HepG2 (cell line): ENCODE measurements around the gene LAMB4. TPM values are rescaled to one million over a fixed set of nuclear protein-coding genes. Genes with fewer than 3 reads are reported as not detected.

ENCODE experiments used
- CBX1 ChIP-seq: IDR thresholded peaks from one replicate; pipeline ENCODE4 v1.6.1; 2016; ENCODE audit warnings: antibody characterized with exemption, low read depth
- NFATC3 ChIP-seq: sonication (generic); formaldehyde crosslinking; IDR thresholded peaks from 2 replicates; pipeline ENCODE4 v1.5.1; 2020; ENCODE audit warnings: mild to moderate bottlenecking, missing genetic modification reagents
- NFKBIZ ChIP-seq: IDR thresholded peaks from 2 replicates; pipeline ENCODE4 v1.6.1; 2018; ENCODE audit warnings: missing genetic modification reagents, missing compliant biosample characterization
- PAWR ChIP-seq: sonication (generic); formaldehyde crosslinking; IDR thresholded peaks from 2 replicates; pipeline ENCODE4 v1.4.0; 2020; ENCODE audit warnings: missing genetic modification reagents, mild to moderate bottlenecking, borderline replicate concordance
- PCBP1 ChIP-seq: fragments of 200-400 bp; formaldehyde crosslinking; IDR thresholded peaks from 2 replicates; pipeline ENCODE4 v1.6.1; 2017; ENCODE audit warnings: mild to moderate bottlenecking, low read depth, low read length, borderline replicate concordance
- SAP130 ChIP-seq: IDR thresholded peaks from 2 replicates; pipeline ENCODE4 v1.6.1; 2016; ENCODE audit warnings: low read depth
- ZFP36L2 ChIP-seq: sonication (generic); formaldehyde crosslinking; IDR thresholded peaks from 2 replicates; pipeline ENCODE4 v1.4.0; 2020; ENCODE audit warnings: missing genetic modification reagents
- ZNF224 ChIP-seq: sonication (generic); formaldehyde crosslinking; IDR thresholded peaks from 2 replicates; pipeline ENCODE4 v1.5.0; 2020; ENCODE audit warnings: mild to moderate bottlenecking, missing genetic modification reagents
- ZNF24 ChIP-seq: fragments of 450-650 bp; IDR thresholded peaks from 2 replicates; pipeline ENCODE4 v1.6.1; 2017; ENCODE audit warnings: antibody characterized with exemption, mild to moderate bottlenecking
- ZNF274 ChIP-seq: sonication (generic); formaldehyde crosslinking; IDR thresholded peaks from 2 replicates; pipeline ENCODE4 v1.5.1; 2020; ENCODE audit warnings: mild to moderate bottlenecking, missing genetic modification reagents
- ZNF382 ChIP-seq: sonication (generic); formaldehyde crosslinking; IDR thresholded peaks from 2 replicates; pipeline ENCODE4 v1.5.0; 2020; ENCODE audit warnings: missing genetic modification reagents, mild to moderate bottlenecking, borderline replicate concordance
- ZNF468 ChIP-seq: sonication (generic); formaldehyde crosslinking; IDR thresholded peaks from 2 replicates; pipeline ENCODE4 v1.8.0; 2022; ENCODE audit warnings: mild to moderate bottlenecking, moderate library complexity, missing genetic modification reagents
- ZNF496 ChIP-seq: sonication (generic); formaldehyde crosslinking; IDR thresholded peaks from 2 replicates; pipeline ENCODE4 v1.8.1; 2023; ENCODE audit warnings: mild to moderate bottlenecking, moderate library complexity, missing genetic modification reagents; ENCODE audit not compliant: insufficient replicate concordance
- polyA plus RNA-seq, 8 experiments: library from polyadenylated mRNA; depleted of rRNA in 3 of 8; stranded (reverse) in 7 of 8; unstranded in 1 of 8; fragments of >200 nt; fragmentation: Illumina TruSeq in 4 of 8; extraction: Trizol in 4 of 8; gene quantifications; 2 replicates each; pipeline versions ENCODE4 v1.2.1 to v1.2.3, GENCODE V29; 2011 to 2016; ENCODE audit warnings: low read depth in 4 of 8, missing spikeins in 1 of 8, mixed read lengths in 1 of 8; ENCODE audit not compliant: insufficient read depth in 1 of 8
- total RNA-seq, 5 experiments: library from RNA; depleted of rRNA; stranded (reverse); fragments of >200 nt; fragmentation: Illumina TruSeq; extraction: Trizol; gene quantifications; 2 replicates each; pipeline ENCODE4 v1.2.3, GENCODE V29; 2016; ENCODE audit warnings: low read depth in 1 of 5
- TF ChIP-seq, protein P1 (sequence below): IDR thresholded peaks from 2 replicates; pipeline ENCODE4 v1.6.1; 2016; ENCODE audit warnings: control low read depth
- TF ChIP-seq, protein P2 (sequence below), 2 experiments: sonication (generic) in 1 of 2; formaldehyde crosslinking in 1 of 2; IDR thresholded peaks; 2 replicates each; pipeline versions ENCODE4 v1.4.0 to v1.6.1; 2018 to 2020; ENCODE audit warnings: missing genetic modification reagents in 2 of 2, borderline replicate concordance in 1 of 2, low read depth in 1 of 2, mild to moderate bottlenecking in 1 of 2, missing biosample characterization in 1 of 2
- TF ChIP-seq, protein P3 (sequence below): sonication (generic); formaldehyde crosslinking; IDR thresholded peaks from 2 replicates; pipeline ENCODE4; 2020; ENCODE audit warnings: missing genetic modification reagents, mild to moderate bottlenecking, borderline replicate concordance
- TF ChIP-seq, protein P4 (sequence below): sonication (generic); formaldehyde crosslinking; conservative IDR thresholded peaks from 2 replicates; pipeline ENCODE4 v1.8.0; 2022; ENCODE audit warnings: mild to moderate bottlenecking, moderate library complexity, missing genetic modification reagents
- TF ChIP-seq, protein P5 (sequence below): sonication (generic); formaldehyde crosslinking; IDR thresholded peaks from 2 replicates; pipeline ENCODE4 v1.5.0; 2020; ENCODE audit warnings: mild to moderate bottlenecking, missing genetic modification reagents

LAMB4 gene
- total and polyA plus RNA-seq, 2 of the 13 experiments (the other 11 are each of a cell fraction or from before 2014, with no cell fraction given): 0.05 TPM; not detected in 1

DNA sequence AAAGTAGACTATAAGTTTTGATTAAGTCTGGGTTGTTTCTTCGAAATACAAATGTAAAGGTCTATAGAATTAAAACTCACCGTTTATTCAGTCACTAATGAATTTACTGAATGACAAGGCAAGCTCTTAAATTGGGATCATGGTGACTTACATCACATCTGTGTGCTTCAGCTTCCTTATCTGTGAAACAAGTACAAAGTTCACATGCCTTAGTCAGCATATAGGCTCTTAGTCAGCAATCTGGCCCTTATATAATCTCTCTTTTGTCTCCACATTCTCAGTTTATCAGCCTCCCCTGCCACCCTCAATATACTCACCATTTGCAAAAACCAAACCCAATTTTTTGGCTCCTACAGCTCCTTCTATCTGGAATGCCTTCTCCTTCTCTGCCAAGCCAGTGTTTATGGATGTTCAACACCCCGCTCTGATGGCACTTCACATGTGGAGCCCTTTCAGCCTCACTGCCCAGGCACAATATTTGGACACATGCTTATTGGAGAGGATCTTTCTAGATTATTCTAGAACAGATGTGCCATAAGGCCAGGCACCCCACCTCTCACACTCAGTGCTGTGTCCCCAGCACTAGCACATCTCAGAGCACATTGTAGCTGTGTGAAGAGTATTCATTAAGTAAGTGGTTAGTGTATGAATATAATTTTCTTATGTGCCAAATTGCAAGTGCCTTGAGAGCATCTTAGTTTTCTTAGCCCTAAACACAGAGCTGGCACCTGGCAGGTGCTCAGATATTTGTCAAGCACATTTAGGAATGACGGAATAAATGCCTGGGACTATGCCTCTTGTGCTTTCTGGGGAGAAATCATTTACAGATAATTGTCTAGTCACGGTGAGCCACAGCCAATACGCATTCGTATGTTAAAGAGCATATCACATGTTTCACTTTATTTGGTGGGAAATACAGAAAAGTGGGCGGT lies 117.4 kb downstream of the LAMB4 start (continued):
- peak; percentile 82; the same call in 1 of the 2 replicates for TF ChIP-seq NFKBIZ
- TF ChIP-seq, protein P1, sequence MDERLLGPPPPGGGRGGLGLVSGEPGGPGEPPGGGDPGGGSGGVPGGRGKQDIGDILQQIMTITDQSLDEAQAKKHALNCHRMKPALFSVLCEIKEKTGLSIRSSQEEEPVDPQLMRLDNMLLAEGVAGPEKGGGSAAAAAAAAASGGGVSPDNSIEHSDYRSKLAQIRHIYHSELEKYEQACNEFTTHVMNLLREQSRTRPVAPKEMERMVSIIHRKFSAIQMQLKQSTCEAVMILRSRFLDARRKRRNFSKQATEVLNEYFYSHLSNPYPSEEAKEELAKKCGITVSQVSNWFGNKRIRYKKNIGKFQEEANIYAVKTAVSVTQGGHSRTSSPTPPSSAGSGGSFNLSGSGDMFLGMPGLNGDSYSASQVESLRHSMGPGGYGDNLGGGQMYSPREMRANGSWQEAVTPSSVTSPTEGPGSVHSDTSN: no peak
- peak; percentile 88 for TF ChIP-seq SAP130 (CRISPR knock-in tag)
- TF ChIP-seq, protein P2, sequence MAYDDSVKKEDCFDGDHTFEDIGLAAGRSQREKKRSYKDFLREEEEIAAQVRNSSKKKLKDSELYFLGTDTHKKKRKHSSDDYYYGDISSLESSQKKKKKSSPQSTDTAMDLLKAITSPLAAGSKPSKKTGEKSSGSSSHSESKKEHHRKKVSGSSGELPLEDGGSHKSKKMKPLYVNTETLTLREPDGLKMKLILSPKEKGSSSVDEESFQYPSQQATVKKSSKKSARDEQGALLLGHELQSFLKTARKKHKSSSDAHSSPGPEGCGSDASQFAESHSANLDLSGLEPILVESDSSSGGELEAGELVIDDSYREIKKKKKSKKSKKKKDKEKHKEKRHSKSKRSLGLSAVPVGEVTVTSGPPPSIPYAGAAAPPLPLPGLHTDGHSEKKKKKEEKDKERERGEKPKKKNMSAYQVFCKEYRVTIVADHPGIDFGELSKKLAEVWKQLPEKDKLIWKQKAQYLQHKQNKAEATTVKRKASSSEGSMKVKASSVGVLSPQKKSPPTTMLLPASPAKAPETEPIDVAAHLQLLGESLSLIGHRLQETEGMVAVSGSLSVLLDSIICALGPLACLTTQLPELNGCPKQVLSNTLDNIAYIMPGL (CRISPR knock-in tag; IDR thresholded peaks at IDR 0.05; ENCODE audit: borderline replicate concordance in 1 of 2, low read depth in 1 of 2): no peak
- no peak for TF ChIP-seq PCBP1
- TF ChIP-seq ZFP36L2 (CRISPR knock-in tag): no peak
- TF ChIP-seq, protein P3, sequence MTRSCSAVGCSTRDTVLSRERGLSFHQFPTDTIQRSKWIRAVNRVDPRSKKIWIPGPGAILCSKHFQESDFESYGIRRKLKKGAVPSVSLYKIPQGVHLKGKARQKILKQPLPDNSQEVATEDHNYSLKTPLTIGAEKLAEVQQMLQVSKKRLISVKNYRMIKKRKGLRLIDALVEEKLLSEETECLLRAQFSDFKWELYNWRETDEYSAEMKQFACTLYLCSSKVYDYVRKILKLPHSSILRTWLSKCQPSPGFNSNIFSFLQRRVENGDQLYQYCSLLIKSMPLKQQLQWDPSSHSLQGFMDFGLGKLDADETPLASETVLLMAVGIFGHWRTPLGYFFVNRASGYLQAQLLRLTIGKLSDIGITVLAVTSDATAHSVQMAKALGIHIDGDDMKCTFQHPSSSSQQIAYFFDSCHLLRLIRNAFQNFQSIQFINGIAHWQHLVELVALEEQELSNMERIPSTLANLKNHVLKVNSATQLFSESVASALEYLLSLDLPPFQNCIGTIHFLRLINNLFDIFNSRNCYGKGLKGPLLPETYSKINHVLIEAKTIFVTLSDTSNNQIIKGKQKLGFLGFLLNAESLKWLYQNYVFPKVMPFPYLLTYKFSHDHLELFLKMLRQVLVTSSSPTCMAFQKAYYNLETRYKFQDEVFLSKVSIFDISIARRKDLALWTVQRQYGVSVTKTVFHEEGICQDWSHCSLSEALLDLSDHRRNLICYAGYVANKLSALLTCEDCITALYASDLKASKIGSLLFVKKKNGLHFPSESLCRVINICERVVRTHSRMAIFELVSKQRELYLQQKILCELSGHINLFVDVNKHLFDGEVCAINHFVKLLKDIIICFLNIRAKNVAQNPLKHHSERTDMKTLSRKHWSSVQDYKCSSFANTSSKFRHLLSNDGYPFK (CRISPR knock-in tag): no peak
- TF ChIP-seq PAWR (CRISPR knock-in tag): no peak
- TF ChIP-seq, protein P4, sequence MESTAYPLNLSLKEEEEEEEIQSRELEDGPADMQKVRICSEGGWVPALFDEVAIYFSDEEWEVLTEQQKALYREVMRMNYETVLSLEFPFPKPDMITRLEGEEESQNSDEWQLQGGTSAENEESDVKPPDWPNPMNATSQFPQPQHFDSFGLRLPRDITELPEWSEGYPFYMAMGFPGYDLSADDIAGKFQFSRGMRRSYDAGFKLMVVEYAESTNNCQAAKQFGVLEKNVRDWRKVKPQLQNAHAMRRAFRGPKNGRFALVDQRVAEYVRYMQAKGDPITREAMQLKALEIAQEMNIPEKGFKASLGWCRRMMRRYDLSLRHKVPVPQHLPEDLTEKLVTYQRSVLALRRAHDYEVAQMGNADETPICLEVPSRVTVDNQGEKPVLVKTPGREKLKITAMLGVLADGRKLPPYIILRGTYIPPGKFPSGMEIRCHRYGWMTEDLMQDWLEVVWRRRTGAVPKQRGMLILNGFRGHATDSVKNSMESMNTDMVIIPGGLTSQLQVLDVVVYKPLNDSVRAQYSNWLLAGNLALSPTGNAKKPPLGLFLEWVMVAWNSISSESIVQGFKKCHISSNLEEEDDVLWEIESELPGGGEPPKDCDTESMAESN (CRISPR knock-in tag): 0 out of 2 replicates have a peak, but pooled peaks have one; percentile 24
- TF ChIP-seq, protein P5, sequence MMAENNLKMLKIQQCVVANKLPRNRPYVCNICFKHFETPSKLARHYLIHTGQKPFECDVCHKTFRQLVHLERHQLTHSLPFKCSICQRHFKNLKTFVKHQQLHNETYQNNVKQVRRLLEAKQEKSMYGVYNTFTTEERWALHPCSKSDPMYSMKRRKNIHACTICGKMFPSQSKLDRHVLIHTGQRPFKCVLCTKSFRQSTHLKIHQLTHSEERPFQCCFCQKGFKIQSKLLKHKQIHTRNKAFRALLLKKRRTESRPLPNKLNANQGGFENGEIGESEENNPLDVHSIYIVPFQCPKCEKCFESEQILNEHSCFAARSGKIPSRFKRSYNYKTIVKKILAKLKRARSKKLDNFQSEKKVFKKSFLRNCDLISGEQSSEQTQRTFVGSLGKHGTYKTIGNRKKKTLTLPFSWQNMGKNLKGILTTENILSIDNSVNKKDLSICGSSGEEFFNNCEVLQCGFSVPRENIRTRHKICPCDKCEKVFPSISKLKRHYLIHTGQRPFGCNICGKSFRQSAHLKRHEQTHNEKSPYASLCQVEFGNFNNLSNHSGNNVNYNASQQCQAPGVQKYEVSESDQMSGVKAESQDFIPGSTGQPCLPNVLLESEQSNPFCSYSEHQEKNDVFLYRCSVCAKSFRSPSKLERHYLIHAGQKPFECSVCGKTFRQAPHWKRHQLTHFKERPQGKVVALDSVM (CRISPR knock-in tag): 0 out of 2 replicates have a peak, but pooled peaks have one; percentile 28
- no peak for TF ChIP-seq ZNF382 (CRISPR knock-in tag)
- TF ChIP-seq NFATC3: no peak
- TF ChIP-seq ZNF274 (CRISPR knock-in tag): no peak
- TF ChIP-seq CBX1: no peak
- TF ChIP-seq ZNF224 (CRISPR knock-in tag): no peak
- no peak for TF ChIP-seq ZNF496
- TF ChIP-seq ZNF468 (CRISPR knock-in tag): no peak
- no peak for TF ChIP-seq ZNF24
